IPS-18a (cell line): ENCODE measurements around the gene SLC38A4.
A peak's percentile ranks its signal among the peaks of the same experiment; 100 is the strongest.

Source experiments
- H3K27ac ChIP-seq: one replicate; pipeline ENCODE4 v1.5.1; 2013; ENCODE audit warnings: low read length
- H3K27me3 ChIP-seq: one replicate; pipeline ENCODE4 v1.6.1; 2013; ENCODE audit warnings: mild to moderate bottlenecking, low read length; ENCODE audit not compliant: control insufficient read depth, insufficient read depth
- H3K36me3 ChIP-seq: one replicate; pipeline ENCODE4 v1.6.1; 2013; ENCODE audit warnings: low read depth, low read length; ENCODE audit not compliant: control insufficient read depth
- H3K4me1 ChIP-seq: one replicate; pipeline ENCODE4 v1.6.1; 2013; ENCODE audit warnings: low read depth, low read length; ENCODE audit not compliant: control insufficient read depth
- H3K4me3 ChIP-seq: one replicate; pipeline ENCODE4 v1.5.1; 2013; ENCODE audit warnings: low read length
- H3K9ac ChIP-seq: one replicate; pipeline ENCODE4 v1.6.1; 2013; ENCODE audit warnings: mild to moderate bottlenecking, low read length, moderate library complexity
- H3K9me3 ChIP-seq: one replicate; pipeline ENCODE4 v1.6.1; 2013; ENCODE audit warnings: low read depth, low read length; ENCODE audit not compliant: control insufficient read depth

Gene SLC38A4

GRCh38 chr12:46843811-46844210 is 18.0 kb upstream of the SLC38A4 start:
- Histone ChIP-seq H3K36me3 (no peaks in the 10 kb centered on the region), H3K4me1 (no peaks in the 10 kb centered on the region), H3K27me3 (no peaks in the 10 kb centered on the region), H3K9me3 (no peaks in the 10 kb centered on the region), H3K27ac (no peak overlapping the region), H3K4me3 (no peak overlapping the region), H3K9ac (no peak overlapping the region)

- Histone ChIP-seq H3K4me1 (no peaks in the 10 kb centered on the region), H3K27ac (no peak overlapping the region), H3K4me3 (no peak overlapping the region), H3K36me3 (no peaks in the 10 kb centered on the region), H3K9ac (no peak overlapping the region), H3K27me3 (no peaks in the 10 kb centered on the region), H3K9me3 (no peaks in the 10 kb centered on the region)
Measured at GRCh38 chr12:46841891-46842290, 16.1 kb upstream of the SLC38A4 start.

GRCh38 chr12:46839964-46840363 is 14.2 kb upstream of the SLC38A4 start:
- no peaks in the 10 kb centered on the region for H3K27me3 ChIP-seq
- H3K27ac ChIP-seq, result no peak overlapping the region
- no peaks in the 10 kb centered on the region for H3K36me3 ChIP-seq
- H3K4me3 ChIP-seq, result no peak overlapping the region
- H3K4me1 ChIP-seq, result no peaks in the 10 kb centered on the region
- no peak overlapping the region for H3K9ac ChIP-seq
- H3K9me3 ChIP-seq, result no peaks in the 10 kb centered on the region

GRCh38 chr12:46839232-46839631 is 13.4 kb upstream of the SLC38A4 start:
- Histone ChIP-seq H3K27me3 (no peaks in the 10 kb centered on the region), H3K4me3 (no peak overlapping the region), H3K9me3 (no peaks in the 10 kb centered on the region), H3K9ac (no peak overlapping the region), H3K4me1 (no peaks in the 10 kb centered on the region), H3K27ac (no peak overlapping the region), H3K36me3 (no peaks in the 10 kb centered on the region)

- Histone ChIP-seq H3K9ac (no peak overlapping the region), H3K27ac (no peak overlapping the region), H3K36me3 (no peaks in the 10 kb centered on the region), H3K9me3 (no peaks in the 10 kb centered on the region), H3K27me3 (peaks cover 25% of the 10 kb centered on the region), H3K4me1 (peaks cover 4% of the 10 kb centered on the region), H3K4me3 (no peak overlapping the region)
Measured at GRCh38 chr12:46835785-46836184, 10.0 kb upstream of the SLC38A4 start.

GRCh38 chr12:46832130-46832704 is 6.4 kb upstream of the SLC38A4 start:
- H3K9ac ChIP-seq, result no peak overlapping the region
- H3K9me3 ChIP-seq, result no peaks in the 10 kb centered on the region
- peaks cover 47% of the 10 kb centered on the region for H3K27me3 ChIP-seq
- H3K27ac ChIP-seq, result no peak overlapping the region
- no peaks in the 10 kb centered on the region for H3K36me3 ChIP-seq
- H3K4me1 ChIP-seq, result peaks cover 4% of the 10 kb centered on the region
- peak overlapping the region; percentile 76 for H3K4me3 ChIP-seq

GRCh38 chr12:46831335-46832129 is 5.7 kb upstream of the SLC38A4 start:
- Histone ChIP-seq H3K36me3 (no peaks in the 10 kb centered on the region), H3K4me1 (peaks cover 4% of the 10 kb centered on the region), H3K27me3 (peaks cover 47% of the 10 kb centered on the region), H3K9me3 (no peaks in the 10 kb centered on the region), H3K27ac (no peak overlapping the region), H3K9ac (peak overlapping the region; percentile 20), H3K4me3 (peak overlapping the region; percentile 76)

- H3K4me3 ChIP-seq, result peak overlapping the region; percentile 76
- H3K4me1 ChIP-seq, result peaks cover 4% of the 10 kb centered on the region
- no peak overlapping the region for H3K27ac ChIP-seq
- peak overlapping the region; percentile 20 for H3K9ac ChIP-seq
- no peaks in the 10 kb centered on the region for H3K9me3 ChIP-seq
- no peaks in the 10 kb centered on the region for H3K36me3 ChIP-seq
- peaks cover 47% of the 10 kb centered on the region for H3K27me3 ChIP-seq
Measured at GRCh38 chr12:46830731-46831334, 5.0 kb upstream of the SLC38A4 start.

GRCh38 chr12:46824709-46825108 is 1.1 kb downstream of the SLC38A4 start:
- Histone ChIP-seq H3K4me3 (no peak overlapping the region), H3K4me1 (peaks cover 4% of the 10 kb centered on the region), H3K9me3 (no peaks in the 10 kb centered on the region), H3K27ac (no peak overlapping the region), H3K27me3 (peaks cover 23% of the 10 kb centered on the region), H3K36me3 (no peaks in the 10 kb centered on the region), H3K9ac (no peak overlapping the region)

- no peak overlapping the region for H3K27ac ChIP-seq
- no peaks in the 10 kb centered on the region for H3K27me3 ChIP-seq
- H3K9ac ChIP-seq, result no peak overlapping the region
- no peak overlapping the region for H3K4me3 ChIP-seq
- H3K4me1 ChIP-seq, result peaks cover 5% of the 10 kb centered on the region
- H3K9me3 ChIP-seq, result no peaks in the 10 kb centered on the region
- no peaks in the 10 kb centered on the region for H3K36me3 ChIP-seq
Measured at GRCh38 chr12:46818642-46819041, 7.2 kb downstream of the SLC38A4 start.

- Histone ChIP-seq H3K36me3 (no peaks in the 10 kb centered on the region), H3K27ac (no peak overlapping the region), H3K4me3 (no peak overlapping the region), H3K27me3 (no peaks in the 10 kb centered on the region), H3K9me3 (no peaks in the 10 kb centered on the region), H3K9ac (no peak overlapping the region), H3K4me1 (peaks cover 5% of the 10 kb centered on the region)
Measured at GRCh38 chr12:46815809-46816208, 10.0 kb downstream of the SLC38A4 start.
